Liver (tissue), 9 donors: Measurements from ENCODE around the gene CAVIN1. TPM values are rescaled to one million over a fixed set of nuclear protein-coding genes. Genes with fewer than 3 reads are reported as not detected.

ENCODE experiments used
- DNase-seq: peaks from one replicate; pipeline ENCODE4 v3.0.0-alpha.2; 2017; ENCODE audit warnings: low spot score
- H3K27ac ChIP-seq, 2 donors: one replicate each; pipeline ENCODE4 v1.7.0; 2013; ENCODE audit warnings: inconsistent platforms in 2 of 2, low read length in 2 of 2, control low read depth in 1 of 2, low read depth in 1 of 2, mild to moderate bottlenecking in 1 of 2
- H3K27me3 ChIP-seq, 4 donors: one replicate each; pipeline versions ENCODE4 v1.6.1 to v1.7.0; 2013; ENCODE audit warnings: low read length in 3 of 4, inconsistent platforms in 1 of 4, mild to moderate bottlenecking in 1 of 4, moderate library complexity in 1 of 4; ENCODE audit not compliant: control insufficient read depth in 4 of 4, insufficient read depth in 4 of 4
- H3K36me3 ChIP-seq, 4 donors: one replicate each; pipeline versions ENCODE4 v1.6.1 to v1.7.0; 2013; ENCODE audit warnings: low read length in 3 of 4, mild to moderate bottlenecking in 3 of 4, low read depth in 1 of 4, moderate library complexity in 1 of 4; ENCODE audit not compliant: control insufficient read depth in 4 of 4, insufficient read depth in 3 of 4
- H3K4me1 ChIP-seq, 4 donors: one replicate each; pipeline versions ENCODE4 v1.6.1 to v1.7.0; 2013; ENCODE audit warnings: low read length in 3 of 4, mild to moderate bottlenecking in 3 of 4, moderate library complexity in 1 of 4; ENCODE audit not compliant: control insufficient read depth in 4 of 4, insufficient read depth in 4 of 4
- H3K4me3 ChIP-seq, 3 donors: one replicate each; pipeline versions ENCODE4 v1.6.1 to v1.7.0; 2013; ENCODE audit warnings: low read length in 3 of 3, control low read depth in 1 of 3, low read depth in 1 of 3, mild to moderate bottlenecking in 1 of 3
- H3K9ac ChIP-seq, 2 donors: one replicate each; pipeline ENCODE4 v1.7.0; 2013; ENCODE audit warnings: low read length in 2 of 2, mild to moderate bottlenecking in 2 of 2, moderate library complexity in 2 of 2, control low read depth in 1 of 2, low read depth in 1 of 2
- H3K9me3 ChIP-seq, 4 donors: one replicate each; pipeline versions ENCODE4 v1.6.1 to v1.7.0; 2013; ENCODE audit warnings: low read length in 3 of 4; ENCODE audit not compliant: control insufficient read depth in 4 of 4
- ATF3 ChIP-seq: IDR thresholded peaks from 2 replicates; pipeline ENCODE4 v1.6.1; 2016; ENCODE audit warnings: antibody characterized with exemption
- CTCF ChIP-seq: fragments of 150-350 bp; IDR thresholded peaks from 2 replicates; pipeline ENCODE4 v1.5.1; 2017; ENCODE audit warnings: improper control_type of control experiment, low read depth, low read length; ENCODE audit not compliant: missing input control
- EGR1 ChIP-seq, 2 donors: IDR thresholded peaks; 2 replicates each; pipeline ENCODE4 v1.6.1; 2016 to 2018; ENCODE audit warnings: antibody characterized with exemption in 2 of 2, low read depth in 2 of 2
- FOXA1 ChIP-seq: IDR thresholded peaks from 2 replicates; pipeline ENCODE4 v1.6.1; 2016; ENCODE audit warnings: antibody characterized with exemption
- FOXA2 ChIP-seq: IDR thresholded peaks from 2 replicates; pipeline ENCODE4 v1.6.1; 2016; ENCODE audit warnings: antibody characterized with exemption
- GABPA ChIP-seq, 2 donors: IDR thresholded peaks in 1 of 2; conservative IDR thresholded peaks in 1 of 2; 2 replicates each; pipeline ENCODE4 v1.6.1; 2016; ENCODE audit warnings: antibody characterized with exemption in 2 of 2, mild to moderate bottlenecking in 1 of 2, moderate library complexity in 1 of 2
- HNF4A ChIP-seq, 2 donors: conservative IDR thresholded peaks; 2 replicates each; pipeline ENCODE4 v1.6.1; 2016; ENCODE audit warnings: antibody characterized with exemption in 2 of 2, mild to moderate bottlenecking in 2 of 2
- HNF4G ChIP-seq: IDR thresholded peaks from 2 replicates; pipeline ENCODE4 v1.6.1; 2016; ENCODE audit warnings: antibody characterized with exemption
- JUND ChIP-seq, 2 donors: IDR thresholded peaks; 2 replicates each; pipeline ENCODE4 v1.6.1; 2016; ENCODE audit warnings: antibody characterized with exemption in 2 of 2
- MAX ChIP-seq: IDR thresholded peaks from 2 replicates; pipeline ENCODE4 v1.6.1; 2016; ENCODE audit warnings: antibody characterized with exemption
- NR2F2 ChIP-seq: IDR thresholded peaks from 2 replicates; pipeline ENCODE4 v1.6.1; 2016; ENCODE audit warnings: antibody characterized with exemption
- RAD21 ChIP-seq, 2 donors: IDR thresholded peaks; 2 replicates each; pipeline ENCODE4 v1.6.1; 2016; ENCODE audit warnings: antibody characterized with exemption in 2 of 2, mild to moderate bottlenecking in 2 of 2
- REST ChIP-seq: IDR thresholded peaks from 2 replicates; pipeline ENCODE4 v1.6.1; 2016; ENCODE audit warnings: antibody characterized with exemption, mild to moderate bottlenecking
- RXRA ChIP-seq, 2 donors: IDR thresholded peaks; 2 replicates each; pipeline ENCODE4 v1.6.1; 2017 to 2018; ENCODE audit warnings: antibody characterized with exemption in 2 of 2, mild to moderate bottlenecking in 1 of 2
- SP1 ChIP-seq: IDR thresholded peaks from 2 replicates; pipeline ENCODE4 v1.6.1; 2018; ENCODE audit warnings: antibody characterized with exemption, mild to moderate bottlenecking
- YY1 ChIP-seq: IDR thresholded peaks from 2 replicates; pipeline ENCODE4 v1.6.1; 2016; ENCODE audit warnings: antibody characterized with exemption, mild to moderate bottlenecking
- ZBTB33 ChIP-seq: IDR thresholded peaks from 2 replicates; pipeline ENCODE4 v1.6.1; 2016; ENCODE audit warnings: antibody characterized with exemption
- WGBS: extraction: QIAGEN DNeasy Blood & Tissue Kit; methylation state at CpG from one replicate; pipeline ENCODE4 v1.1.7; 2013; 5-methylcytosine and 5-hydroxymethylcytosine counted together
- polyA plus RNA-seq, 2 donors: library from polyadenylated mRNA; stranded (reverse) in 1 of 2; unstranded in 1 of 2; fragments of 200-250 nt in 1 of 2; fragments of >200 nt in 1 of 2; fragmentation: Nextera tagmentation in 1 of 2; extraction: Ambion mirVana in 1 of 2; gene quantifications; one replicate each; pipeline versions ENCODE4 v1.2.1 to v1.2.3, GENCODE V29; 2013 to 2015
- total RNA-seq, 2 donors: library from RNA; depleted of rRNA; stranded (reverse); fragments of >200 nt; gene quantifications; one replicate each; pipeline ENCODE4 v1.2.3, GENCODE V29; 2014
- donor health status: healthy.
- donor health status: healthy.
- donor health status: healthy.
- donor health status: healthy.
- donor health status: healthy.

CAVIN1 gene
- total and polyA plus RNA-seq, 4 donors: 6.5 to 27.0 (median 14.4) TPM

GRCh38 chr17:42436391-42436790, 13.3 kb upstream of the CAVIN1 start:
- Histone ChIP-seq H3K4me1 (no peaks in the 10 kb centered on the region), H3K27me3 (no peaks in the 10 kb centered on the region), H3K27ac (no peak overlapping the region), H3K9ac (no peak overlapping the region), H3K36me3 (no peaks in the 10 kb centered on the region), H3K4me3 (no peak overlapping the region), H3K9me3 (no peaks in the 10 kb centered on the region)
- no peak for DNase-seq
- 78% methylated on average over 6 of the region's 6 CpGs for WGBS
- TF ChIP-seq MAX (no peak), YY1 (no peak), ZBTB33 (no peak), GABPA (IDR thresholded peaks at IDR 0.05 in 1 of 2, conservative IDR thresholded peaks at IDR 0.05 in 1 of 2) (no peak), REST (no peak), CTCF (no peak), ATF3 (no peak), RXRA (IDR thresholded peaks at IDR 0.05) (no peak), HNF4A (conservative IDR thresholded peaks at IDR 0.05) (no peak), FOXA1 (no peak), NR2F2 (no peak), FOXA2 (no peak), HNF4G (no peak), RAD21 (IDR thresholded peaks at IDR 0.05) (no peak), JUND (IDR thresholded peaks at IDR 0.05) (no peak), SP1 (no peak), EGR1 (IDR thresholded peaks at IDR 0.05; ENCODE audit: low read depth in 2 of 2) (no peak)

GRCh38 chr17:42431758-42432161, 8.7 kb upstream of the CAVIN1 start:
- Histone ChIP-seq H3K36me3 (no peaks in the 10 kb centered on the region), H3K9me3 (no peaks in the 10 kb centered on the region), H3K27me3 (no peaks in the 10 kb centered on the region), H3K27ac (no peak overlapping the region), H3K9ac (no peak overlapping the region), H3K4me1 (peaks cover 0 to 6% (median 3%) of the 10 kb centered on the region in 4 donors), H3K4me3 (no peak overlapping the region)
- WGBS: 72% methylated on average over 3 of the region's 3 CpGs
- no peak for DNase-seq
- no peak for TF ChIP-seq JUND (IDR thresholded peaks at IDR 0.05)
- TF ChIP-seq REST: no peak
- TF ChIP-seq NR2F2: no peak
- TF ChIP-seq GABPA (IDR thresholded peaks at IDR 0.05 in 1 of 2, conservative IDR thresholded peaks at IDR 0.05 in 1 of 2): no peak
- no peak for TF ChIP-seq HNF4G
- no peak for TF ChIP-seq SP1
- no peak for TF ChIP-seq MAX
